HG03039 (cell line): ENCODE measurements around the gene FNDC8.
"Not testable (repeated sequence)": the region's sequence is repeated elsewhere in the genome, so short reads cannot be mapped to it uniquely, and the experiment has no call there.

Experiments used
- ATAC-seq: cut with Tn5 transposase; IDR thresholded peaks from one replicate; pipeline ENCODE4 v1.9.1; 2021; ENCODE audit warnings: mild to moderate bottlenecking, moderate library complexity; ENCODE audit not compliant: unreplicated experiment

The FNDC8 gene

DNA sequence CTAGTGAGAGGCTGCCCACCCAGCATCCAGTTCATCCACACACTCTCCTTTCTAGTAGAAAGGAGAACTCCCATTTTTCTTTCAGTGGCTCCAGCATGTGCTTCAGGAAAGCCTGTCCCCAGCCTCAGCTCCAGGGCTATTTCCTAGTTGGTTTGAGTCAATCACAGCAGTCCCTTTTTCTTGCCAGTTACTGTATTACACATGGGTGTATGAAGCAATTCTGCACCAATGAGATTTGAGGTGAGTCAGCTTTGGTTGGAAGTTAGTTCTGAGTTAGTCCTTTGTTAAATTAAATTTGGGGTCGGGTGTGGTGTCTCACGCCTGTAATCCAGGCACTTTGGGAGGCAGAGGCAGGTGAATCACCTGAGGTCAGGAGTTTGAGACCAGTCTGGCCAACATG lies 26.5 kb upstream of the FNDC8 start:
- ATAC-seq: no peak

DNA sequence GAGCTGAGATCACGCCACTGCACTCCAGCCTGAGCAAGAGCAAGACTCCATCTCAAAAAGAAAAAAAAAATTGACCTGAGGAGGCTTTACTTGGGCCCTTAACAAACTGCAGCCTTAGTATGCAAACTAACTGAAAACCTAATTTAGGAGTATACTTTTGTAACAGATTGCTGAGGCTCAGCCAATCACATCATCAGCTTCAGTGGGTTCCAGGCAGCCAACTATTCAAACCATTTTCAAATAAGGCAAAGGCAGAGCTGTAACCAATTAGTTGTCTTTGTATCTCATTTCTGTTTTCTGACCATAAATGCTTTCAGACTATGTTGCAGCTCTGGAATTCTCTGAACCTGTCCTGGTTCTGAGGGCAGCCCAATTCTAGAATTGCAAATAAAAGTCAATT lies 25.7 kb upstream of the FNDC8 start:
- no peak for ATAC-seq

DNA sequence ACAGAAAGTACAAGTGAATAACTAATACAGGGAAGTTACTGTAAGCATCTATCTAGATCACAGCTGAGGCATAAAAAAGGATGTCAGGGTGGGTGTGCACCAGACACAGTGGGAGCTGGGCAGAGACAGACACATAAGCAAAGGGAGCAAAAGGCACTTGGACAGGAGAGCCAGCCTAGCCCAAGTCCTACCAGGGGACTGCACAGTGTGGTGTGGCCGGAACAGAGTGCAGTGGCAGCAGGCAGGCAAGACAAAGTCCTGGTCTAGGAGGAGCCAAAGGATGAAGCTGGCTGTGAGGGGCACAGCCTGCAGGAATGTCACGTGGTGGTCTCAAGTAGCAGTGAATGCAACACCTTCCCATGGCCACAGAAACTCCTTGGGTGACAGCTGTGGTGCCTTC lies 23.6 kb upstream of the FNDC8 start:
- no peak for ATAC-seq

DNA sequence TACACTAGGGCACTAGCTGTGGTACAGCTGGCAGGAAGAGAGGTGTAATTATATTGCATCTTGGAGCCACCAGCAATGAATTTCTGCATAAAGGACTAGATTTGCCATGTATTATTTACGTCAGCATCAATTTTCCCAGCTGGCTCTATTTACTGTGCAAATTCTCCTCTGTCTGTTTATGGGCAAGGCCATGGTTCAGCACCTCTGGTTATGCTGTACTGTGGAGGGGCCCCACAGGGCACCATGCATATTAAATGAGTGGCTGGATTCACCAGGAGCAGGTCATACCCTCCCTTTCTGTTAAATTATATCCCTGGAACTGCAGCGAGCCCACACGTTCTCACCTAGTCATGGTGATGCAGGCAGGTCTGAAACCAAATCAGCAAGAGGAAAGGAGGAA lies 21.5 kb upstream of the FNDC8 start:
- ATAC-seq: no peak

DNA sequence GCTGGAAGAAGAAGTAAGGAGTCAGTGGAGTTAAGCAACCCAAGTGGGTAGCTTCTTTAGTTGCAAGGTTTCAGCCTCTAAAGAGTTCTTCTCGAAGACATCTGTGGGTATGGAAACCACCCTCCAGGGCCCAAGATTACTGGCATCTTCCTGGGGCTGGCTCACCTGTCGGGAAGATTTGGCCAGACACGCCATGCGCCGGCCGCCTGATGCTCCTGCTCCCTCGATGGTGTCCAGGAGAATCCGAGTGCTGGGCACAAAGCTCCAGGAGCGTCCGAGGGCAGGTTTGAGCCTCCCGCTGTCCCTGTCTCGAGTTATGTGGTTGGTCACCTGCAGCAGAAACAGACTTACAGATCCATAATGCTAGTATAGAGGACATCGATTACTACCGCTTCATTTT lies 20.4 kb upstream of the FNDC8 start:
- ATAC-seq: no peak

DNA sequence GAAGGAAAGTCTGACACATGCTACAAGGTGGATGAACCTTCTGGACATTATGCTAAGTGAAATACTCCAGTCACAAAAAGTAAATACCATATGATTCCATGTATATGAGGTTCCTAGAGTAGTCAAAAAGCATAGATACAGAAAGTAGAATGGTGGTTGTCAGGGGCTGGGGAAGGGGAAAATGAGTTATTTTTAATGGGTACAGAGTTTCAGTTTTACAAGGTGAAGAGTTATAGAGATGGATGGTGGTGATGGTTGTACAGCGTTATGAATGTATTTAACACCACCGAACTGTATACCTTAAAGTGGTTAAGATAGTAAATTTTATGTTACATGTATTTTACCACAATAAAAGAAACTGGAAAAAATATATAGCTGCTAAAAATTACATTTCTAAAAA lies 19.7 kb upstream of the FNDC8 start:
- ATAC-seq: no peak

DNA sequence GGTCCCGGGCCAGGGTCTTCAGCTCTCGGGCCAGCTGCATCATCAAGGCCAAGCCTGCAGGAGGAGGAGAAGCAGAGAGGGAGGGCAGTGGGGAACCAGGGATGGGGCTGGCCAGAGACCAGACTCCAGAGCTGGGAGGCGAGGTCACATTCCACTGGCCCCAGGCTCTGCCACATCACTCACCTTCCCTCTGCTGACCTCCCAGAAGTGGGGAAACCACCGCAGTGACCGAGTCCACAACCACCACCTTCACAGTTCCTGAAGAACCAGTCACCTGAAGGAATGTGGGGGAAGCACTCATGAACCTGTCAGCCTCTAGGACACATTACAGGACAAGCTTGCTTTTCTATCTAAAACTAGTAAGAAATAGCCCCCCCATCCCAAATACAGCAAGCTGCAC lies 18.1 kb upstream of the FNDC8 start:
- no peak for ATAC-seq

DNA sequence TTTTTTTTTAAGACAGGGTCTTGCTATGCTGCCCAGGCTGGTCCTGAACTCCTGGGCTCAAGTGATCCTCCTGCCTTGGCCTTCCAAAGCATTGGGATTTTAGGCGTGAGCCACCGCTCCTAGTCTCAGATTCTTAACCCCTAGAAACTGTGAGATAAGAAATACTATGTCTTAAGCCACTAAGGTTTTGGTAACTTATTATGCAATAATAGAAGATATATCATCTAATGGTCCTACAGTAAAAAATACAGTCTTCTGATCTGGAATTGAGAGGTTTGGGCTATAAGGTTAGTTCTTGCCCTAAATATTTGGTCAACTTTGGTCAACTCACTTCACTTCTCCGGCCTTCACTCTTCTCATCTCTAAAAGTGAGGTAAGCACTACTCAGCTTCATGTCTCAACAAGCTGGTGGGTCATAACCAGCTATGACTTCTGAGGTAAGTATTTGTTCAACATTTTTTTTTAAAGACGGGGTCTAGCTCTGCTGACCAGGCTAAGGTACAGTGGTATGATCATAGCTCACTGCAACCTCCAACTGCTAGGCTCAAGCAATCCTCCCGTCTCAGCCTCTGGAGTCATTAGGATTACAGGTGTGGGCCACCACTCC lies 16.5 kb upstream of the FNDC8 start:
- no peak for ATAC-seq

DNA sequence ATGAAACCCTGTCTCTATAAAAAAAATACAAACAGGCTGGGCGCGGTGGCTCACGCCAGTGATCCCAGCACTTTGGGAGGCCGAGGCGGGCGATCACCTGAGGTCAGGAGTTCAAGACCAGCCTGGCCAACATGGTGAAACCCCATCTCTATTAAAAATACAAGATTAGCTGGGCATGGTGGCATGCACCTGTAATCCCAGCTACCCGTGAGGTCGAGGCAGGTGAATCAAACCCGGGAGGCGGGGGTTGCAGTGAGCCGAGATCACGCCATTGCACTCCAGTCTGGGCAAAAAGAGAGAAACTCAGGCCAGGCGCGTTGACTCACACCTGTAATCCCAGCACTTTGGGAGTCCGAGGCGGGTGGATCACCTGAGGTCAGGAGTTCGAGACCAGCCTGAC lies 10.6 kb upstream of the FNDC8 start:
- not testable (repeated sequence) for ATAC-seq

DNA sequence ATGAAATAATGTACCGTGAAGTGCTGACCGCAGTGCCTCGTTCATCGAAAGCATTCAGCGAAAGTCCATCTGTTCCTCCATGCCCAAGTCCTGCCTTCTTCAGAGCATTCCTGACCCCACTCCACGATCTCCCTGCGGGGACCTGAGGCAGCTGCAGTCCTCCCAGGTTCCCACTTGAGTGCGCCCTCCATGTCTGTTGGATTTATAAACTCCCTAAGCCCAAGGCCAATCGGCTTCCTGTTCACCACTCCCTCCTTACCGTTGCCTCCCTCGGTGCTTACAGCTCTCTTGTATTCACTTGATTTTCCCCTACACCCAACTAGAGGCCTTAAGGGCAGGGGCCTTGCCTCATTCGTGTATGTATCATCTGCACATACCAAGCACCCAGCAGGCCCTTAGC lies 4.6 kb upstream of the FNDC8 start:
- ATAC-seq: no peak

DNA sequence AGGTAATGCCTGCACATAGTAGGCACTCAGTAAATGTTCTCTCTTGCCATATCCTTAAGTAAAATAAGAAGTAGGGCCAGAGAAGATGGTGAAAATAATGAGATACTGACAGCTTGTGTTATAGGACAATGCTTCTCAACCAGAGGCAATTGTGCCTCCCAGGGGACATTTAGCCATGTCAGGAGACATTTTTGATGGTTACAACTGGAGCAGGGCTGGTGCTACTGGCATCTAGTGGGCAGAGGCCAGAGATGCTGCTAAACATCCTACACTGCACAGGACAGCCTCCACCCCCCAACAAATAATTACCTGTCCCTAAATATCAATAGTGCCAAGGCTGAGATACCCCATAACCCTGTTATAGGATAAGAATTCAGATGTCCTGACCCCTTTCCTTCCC lies 3.4 kb upstream of the FNDC8 start:
- no peak for ATAC-seq

DNA sequence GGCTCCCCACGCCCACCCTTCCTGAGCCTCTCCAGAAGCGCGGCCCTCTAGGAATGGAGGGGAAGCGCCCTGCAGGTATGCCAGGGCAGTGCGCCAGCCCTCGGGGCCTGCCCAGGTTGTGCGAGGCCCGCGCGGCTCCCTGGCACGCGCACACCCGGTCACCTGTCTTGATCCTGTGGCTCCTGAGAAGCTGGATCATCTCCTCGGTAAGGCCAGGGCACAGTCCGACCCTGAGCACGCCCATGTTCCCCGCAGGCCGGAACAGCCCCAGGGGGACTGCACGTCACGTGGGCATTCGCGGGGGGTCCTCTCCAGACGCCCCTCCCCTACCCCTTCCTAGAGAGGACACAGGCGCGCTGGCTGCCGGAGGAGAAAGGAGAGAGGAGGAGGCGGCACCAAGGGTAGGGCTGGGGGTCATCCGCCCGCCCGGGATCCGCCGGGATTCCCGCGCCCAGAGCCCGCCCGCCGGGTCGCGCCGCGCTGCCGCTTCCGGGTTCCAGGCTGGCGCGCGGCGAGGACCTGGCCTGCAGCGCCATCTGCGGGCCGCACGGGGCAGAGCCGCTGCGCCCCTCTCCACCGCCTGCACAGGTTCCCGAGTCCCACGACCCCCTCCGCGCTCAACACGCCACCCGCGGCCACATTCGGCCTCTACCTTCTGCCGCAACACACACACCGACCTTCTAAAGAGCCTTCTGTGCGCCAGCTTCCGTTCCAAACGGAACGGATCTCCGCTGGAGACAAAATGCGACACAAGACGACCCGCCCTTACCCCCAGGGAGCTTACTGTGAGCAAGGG lies 1.8 kb upstream of the FNDC8 start, which contains the start of gene RAD51D:
Gene RAD51D (minus strand): TSS at position 491 of the 796 bp plus-strand sequence. CDS start 247 bp downstream, at position 244.
- peak; percentile 75 for ATAC-seq

DNA sequence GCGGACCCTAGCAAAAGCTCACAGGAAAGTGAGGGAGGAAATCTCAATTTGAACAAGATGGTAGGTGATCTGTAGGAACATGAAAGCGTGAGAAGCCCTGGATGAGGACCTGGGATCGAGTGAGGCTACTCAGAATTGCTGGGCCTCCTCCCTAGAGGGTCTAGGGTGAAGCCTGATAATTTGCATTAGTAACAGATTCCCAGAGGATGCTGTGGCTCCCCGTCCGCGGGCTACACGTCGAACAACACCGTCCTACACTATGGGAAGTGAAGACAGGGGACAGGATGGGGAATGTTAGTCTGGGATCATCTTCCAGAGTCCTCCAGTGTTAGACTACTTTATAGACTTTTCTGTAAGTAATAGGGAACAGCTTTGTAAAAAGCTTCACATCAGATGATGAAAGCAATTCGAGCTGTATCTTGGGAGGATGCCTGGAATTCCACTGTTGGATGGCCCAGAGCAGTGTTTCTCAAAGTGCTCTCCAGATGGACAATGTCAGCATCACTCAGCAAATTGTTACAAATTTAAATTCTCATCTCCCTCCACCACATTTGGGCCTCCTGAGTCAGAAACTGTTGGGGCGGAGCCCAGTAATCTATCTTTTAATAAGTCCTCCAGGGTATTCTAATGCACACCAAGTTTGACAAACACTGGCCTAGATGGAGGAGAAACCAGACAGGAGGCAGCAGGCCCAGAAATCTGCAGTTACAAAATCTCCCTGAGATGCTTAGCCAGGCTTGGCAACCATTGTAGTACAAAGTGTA lies 6.5 kb downstream of the FNDC8 start:
- no peak for ATAC-seq

DNA sequence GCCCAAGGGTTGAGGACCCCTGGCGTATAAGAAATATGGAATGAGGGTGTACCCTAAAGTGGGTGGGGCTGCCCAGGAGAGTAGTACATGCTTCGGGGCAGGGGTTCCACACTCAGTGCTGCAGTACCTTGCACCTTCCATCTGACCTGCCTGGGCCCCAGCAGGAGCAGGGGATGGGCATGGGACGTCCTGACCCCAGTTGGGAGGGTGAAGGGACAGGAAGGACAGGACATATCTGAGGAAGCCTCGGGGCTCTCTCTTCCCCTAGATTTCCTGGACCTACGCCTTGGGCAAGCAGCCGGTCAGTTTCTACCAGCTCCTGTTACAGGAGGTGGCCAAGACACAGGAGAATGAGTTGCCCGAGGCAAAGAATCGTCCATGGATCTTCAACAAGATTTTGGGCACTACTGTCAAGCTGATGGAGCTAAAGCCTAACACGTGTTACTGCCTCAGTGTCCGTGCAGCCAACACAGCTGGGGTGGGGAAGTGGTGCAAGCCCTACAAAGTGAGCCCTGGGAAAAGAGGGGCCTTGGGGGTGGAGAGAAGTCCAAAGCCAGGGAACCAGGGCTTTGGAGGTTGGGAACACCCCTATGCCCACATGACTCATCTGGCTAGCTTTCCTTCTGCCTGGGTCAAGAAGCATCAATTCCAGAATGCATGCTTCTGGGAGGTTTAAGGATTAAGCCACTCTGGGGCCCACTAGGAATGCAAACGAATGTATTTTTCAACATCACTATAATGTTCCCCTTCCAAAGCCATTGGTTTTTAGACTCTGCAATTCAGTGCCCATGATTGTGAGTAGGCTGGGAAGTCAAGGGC lies 7.9 kb downstream of the FNDC8 start:
- no peak for ATAC-seq

DNA sequence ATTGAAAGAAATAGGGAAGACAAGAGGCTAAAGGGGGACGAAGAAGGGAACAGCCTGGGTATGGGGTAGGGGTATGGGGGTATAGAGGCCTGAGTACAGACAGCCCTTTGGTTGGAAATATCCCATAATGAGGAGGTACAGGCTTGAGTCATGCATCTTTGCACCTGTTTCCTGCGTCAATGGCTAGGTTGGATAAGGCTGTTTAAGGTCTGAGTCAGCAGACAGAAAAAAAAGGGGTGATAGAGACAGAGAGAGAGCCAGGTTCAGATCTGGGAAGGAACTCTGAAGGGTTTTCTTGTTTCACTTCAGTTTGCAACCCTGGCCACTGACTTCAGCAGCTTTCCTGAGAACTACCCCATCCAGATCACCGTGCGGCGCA lies 8.5 kb downstream of the FNDC8 start:
- ATAC-seq: no peak

DNA sequence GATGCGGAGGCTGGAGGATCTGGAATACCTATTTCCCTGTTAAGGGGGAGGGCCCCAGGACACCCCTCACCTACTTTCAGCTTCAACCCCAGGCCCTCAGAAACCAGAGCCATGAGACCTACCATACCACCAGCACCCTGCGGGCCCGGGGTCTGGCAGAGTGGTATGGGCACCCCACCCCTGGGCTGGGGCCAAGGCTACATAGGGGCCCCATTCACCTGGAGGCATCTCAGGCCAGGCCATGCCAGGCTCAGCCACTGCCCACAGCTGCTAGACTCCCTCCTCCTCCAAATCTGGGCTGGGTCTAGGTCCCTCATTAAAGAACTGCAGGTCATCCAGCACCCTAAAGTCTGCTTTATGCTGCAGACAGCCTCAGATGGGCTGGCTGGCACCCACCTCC lies 9.0 kb downstream of the FNDC8 start:
- ATAC-seq: no peak

DNA sequence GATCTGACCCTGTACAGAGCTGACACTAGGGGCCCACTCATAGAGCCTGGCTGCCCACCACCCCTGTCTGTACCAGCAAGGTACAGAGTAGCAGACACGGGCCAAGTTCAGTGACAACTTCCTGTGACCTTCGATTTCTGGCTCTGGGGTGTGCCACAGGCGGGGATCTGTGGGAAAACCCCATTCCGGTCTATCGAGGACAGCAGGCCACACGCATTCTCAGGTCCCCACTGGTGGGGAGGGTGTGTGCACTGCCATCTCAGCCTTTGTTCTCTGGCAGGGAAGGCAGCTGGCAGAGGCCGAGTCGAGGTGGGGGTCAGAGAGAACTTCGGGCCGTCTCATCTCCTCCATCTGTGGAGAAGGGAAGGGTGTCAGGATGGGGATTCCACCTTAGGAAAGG lies 10.7 kb downstream of the FNDC8 start:
- ATAC-seq: no peak

DNA sequence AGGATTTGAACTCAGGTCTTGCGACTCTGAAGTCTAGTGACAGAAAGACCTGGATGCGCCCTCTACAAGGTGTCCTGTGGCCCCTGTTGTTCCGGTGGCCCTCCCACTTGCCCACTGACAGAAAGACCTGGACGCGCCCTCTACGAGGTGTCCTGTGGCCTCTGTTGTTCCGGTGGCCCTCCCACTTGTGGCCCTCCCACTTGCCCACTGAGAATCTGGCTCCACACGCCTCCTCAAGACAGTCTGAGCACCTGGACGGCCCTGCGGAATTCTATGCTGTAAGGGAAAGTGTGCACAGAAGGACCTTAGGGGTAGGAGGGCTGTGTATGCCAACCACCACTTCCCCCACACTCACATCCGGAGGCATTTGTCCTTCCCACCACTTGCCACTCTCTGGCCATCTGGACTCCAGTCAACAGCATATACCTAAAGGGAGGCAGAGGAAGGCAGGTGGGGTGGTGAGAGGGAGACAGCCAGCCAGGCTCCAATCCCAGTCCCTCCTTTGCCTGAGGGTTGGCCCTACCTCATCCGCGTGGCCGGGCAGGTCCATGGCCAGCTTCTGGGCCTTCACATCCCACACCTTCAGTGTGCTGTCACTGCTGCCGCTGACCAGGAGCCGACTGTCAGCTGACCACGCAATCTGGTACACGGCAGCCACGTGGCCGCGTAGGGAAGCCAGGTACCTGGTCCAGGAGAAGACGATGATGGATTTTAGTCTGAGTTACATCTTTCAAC lies 11.6 kb downstream of the FNDC8 start:
- no peak for ATAC-seq

DNA sequence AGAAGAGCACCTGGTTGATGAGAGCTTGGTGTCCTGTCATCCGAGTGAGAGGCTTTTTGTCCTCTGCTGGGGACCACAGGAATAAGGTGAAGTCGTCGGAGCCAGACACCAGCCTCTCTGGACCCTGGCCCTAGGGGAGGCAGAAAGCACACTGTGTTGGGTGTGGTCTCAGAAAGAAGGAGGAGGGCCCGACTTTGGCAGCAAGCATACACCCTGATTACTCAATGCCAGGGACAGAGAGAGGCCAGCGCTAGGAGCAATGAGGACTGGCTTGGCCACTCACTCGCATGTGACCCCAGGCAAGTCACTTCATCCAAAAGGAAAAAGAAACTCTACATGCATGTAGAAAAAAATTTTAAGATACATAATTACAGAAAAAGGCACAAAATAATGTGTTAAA lies 13.9 kb downstream of the FNDC8 start:
- no peak for ATAC-seq

DNA sequence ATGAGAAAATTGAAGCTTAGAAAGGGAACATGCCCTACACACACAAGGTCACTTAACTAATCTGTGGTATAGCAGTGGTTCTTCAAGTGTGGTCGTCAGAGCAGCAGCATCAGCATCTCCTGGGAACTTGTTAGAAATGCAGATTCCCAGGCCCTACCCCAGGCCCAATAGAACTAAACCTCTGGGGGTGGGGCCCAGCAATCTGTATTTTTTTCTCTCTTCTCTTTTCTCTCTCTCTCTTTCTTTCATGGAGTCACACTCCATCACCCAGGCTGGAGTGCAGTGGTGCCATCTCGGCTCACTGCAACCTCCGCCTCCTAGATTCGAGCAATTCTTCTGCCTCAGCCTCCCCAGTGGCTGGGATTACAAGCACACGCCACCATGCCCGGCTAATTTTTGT lies 16.8 kb downstream of the FNDC8 start:
- no peak for ATAC-seq
